Measurements from ENCODE around the gene ASCL4. TPM values are rescaled to one million over a fixed set of nuclear protein-coding genes. Genes with fewer than 3 reads are reported as not detected.

Gene ASCL4
- total and polyA plus RNA-seq, 2 of the 13 experiments (the other 11 are each of a cell fraction or from before 2014, with no cell fraction given), result not detected

GRCh38 chr12:107760809-107761501, 13.5 kb upstream of the ASCL4 start, which contains the start of gene PRDM4 (continued):
- TF ChIP-seq, protein P1, sequence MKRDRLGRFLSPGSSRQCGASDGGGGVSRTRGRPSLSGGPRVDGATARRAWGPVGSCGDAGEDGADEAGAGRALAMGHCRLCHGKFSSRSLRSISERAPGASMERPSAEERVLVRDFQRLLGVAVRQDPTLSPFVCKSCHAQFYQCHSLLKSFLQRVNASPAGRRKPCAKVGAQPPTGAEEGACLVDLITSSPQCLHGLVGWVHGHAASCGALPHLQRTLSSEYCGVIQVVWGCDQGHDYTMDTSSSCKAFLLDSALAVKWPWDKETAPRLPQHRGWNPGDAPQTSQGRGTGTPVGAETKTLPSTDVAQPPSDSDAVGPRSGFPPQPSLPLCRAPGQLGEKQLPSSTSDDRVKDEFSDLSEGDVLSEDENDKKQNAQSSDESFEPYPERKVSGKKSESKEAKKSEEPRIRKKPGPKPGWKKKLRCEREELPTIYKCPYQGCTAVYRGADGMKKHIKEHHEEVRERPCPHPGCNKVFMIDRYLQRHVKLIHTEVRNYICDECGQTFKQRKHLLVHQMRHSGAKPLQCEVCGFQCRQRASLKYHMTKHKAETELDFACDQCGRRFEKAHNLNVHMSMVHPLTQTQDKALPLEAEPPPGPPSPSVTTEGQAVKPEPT (CRISPR knock-in tag; IDR thresholded peaks at IDR 0.05; ENCODE audit: low read depth), result no peak
- TF ChIP-seq, protein P2, sequence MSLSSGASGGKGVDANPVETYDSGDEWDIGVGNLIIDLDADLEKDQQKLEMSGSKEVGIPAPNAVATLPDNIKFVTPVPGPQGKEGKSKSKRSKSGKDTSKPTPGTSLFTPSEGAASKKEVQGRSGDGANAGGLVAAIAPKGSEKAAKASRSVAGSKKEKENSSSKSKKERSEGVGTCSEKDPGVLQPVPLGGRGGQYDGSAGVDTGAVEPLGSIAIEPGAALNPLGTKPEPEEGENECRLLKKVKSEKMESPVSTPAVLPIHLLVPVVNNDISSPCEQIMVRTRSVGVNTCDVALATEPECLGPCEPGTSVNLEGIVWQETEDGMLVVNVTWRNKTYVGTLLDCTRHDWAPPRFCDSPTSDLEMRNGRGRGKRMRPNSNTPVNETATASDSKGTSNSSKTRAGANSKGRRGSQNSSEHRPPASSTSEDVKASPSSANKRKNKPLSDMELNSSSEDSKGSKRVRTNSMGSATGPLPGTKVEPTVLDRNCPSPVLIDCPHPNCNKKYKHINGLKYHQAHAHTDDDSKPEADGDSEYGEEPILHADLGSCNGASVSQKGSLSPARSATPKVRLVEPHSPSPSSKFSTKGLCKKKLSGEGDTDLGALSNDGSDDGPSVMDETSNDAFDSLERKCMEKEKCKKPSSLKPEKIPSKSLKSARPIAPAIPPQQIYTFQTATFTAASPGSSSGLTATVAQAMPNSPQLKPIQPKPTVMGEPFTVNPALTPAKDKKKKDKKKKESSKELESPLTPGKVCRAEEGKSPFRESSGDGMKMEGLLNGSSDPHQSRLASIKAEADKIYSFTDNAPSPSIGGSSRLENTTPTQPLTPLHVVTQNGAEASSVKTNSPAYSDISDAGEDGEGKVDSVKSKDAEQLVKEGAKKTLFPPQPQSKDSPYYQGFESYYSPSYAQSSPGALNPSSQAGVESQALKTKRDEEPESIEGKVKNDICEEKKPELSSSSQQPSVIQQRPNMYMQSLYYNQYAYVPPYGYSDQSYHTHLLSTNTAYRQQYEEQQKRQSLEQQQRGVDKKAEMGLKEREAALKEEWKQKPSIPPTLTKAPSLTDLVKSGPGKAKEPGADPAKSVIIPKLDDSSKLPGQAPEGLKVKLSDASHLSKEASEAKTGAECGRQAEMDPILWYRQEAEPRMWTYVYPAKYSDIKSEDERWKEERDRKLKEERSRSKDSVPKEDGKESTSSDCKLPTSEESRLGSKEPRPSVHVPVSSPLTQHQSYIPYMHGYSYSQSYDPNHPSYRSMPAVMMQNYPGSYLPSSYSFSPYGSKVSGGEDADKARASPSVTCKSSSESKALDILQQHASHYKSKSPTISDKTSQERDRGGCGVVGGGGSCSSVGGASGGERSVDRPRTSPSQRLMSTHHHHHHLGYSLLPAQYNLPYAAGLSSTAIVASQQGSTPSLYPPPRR (CRISPR knock-in tag; IDR thresholded peaks at IDR 0.05; ENCODE audit: borderline replicate concordance), result no peak
- TF ChIP-seq UBTF (CRISPR knock-in tag; IDR thresholded peaks at IDR 0.05) (peak; percentile 78; the same call in 1 of the 2 replicates), ZNF354B (CRISPR knock-in tag; IDR thresholded peaks at IDR 0.05) (no peak), GZF1 (CRISPR knock-in tag; IDR thresholded peaks at IDR 0.05) (no peak), ZNF230 (CRISPR knock-in tag; IDR thresholded peaks at IDR 0.05) (no peak), ZNF790 (CRISPR knock-in tag; IDR thresholded peaks at IDR 0.05; ENCODE audit: borderline replicate concordance) (no peak), CBX1 (IDR thresholded peaks at IDR 0.05; ENCODE audit: low read depth) (no peak), ELK4 (CRISPR knock-in tag; IDR thresholded peaks at IDR 0.05; ENCODE audit: borderline replicate concordance) (no peak), ZNF564 (CRISPR knock-in tag; IDR thresholded peaks at IDR 0.05) (no peak; the same call in 1 of the 2 replicates)
- TF ChIP-seq, protein P3, sequence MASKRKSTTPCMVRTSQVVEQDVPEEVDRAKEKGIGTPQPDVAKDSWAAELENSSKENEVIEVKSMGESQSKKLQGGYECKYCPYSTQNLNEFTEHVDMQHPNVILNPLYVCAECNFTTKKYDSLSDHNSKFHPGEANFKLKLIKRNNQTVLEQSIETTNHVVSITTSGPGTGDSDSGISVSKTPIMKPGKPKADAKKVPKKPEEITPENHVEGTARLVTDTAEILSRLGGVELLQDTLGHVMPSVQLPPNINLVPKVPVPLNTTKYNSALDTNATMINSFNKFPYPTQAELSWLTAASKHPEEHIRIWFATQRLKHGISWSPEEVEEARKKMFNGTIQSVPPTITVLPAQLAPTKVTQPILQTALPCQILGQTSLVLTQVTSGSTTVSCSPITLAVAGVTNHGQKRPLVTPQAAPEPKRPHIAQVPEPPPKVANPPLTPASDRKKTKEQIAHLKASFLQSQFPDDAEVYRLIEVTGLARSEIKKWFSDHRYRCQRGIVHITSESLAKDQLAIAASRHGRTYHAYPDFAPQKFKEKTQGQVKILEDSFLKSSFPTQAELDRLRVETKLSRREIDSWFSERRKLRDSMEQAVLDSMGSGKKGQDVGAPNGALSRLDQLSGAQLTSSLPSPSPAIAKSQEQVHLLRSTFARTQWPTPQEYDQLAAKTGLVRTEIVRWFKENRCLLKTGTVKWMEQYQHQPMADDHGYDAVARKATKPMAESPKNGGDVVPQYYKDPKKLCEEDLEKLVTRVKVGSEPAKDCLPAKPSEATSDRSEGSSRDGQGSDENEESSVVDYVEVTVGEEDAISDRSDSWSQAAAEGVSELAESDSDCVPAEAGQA (IDR thresholded peaks at IDR 0.05; ENCODE audit: low read depth), result no peak
- TF ChIP-seq, protein P3 (CRISPR knock-in tag; IDR thresholded peaks at IDR 0.05; ENCODE audit: borderline replicate concordance), result peak; percentile 26; the same call in 1 of the 2 replicates
